ENCODE results near the gene BRWD1. TPM values are rescaled to one million over a fixed set of nuclear protein-coding genes. Genes with fewer than 3 reads are reported as not detected.

The BRWD1 gene
- total RNA-seq, 2 experiments from 2014 or later, result 27.9 to 29.3 TPM

GRCh38 chr21:39317134-39318090, 4.0 kb upstream of the BRWD1 start:
- TF ChIP-seq CTCF (IDR thresholded peaks at IDR 0.05), result no peak
- intact Hi-C loops (cut with micrococcal nuclease), result no loop called here
- H3K9me3 Mint-ChIP-seq, result no peaks in the 10 kb centered on the region
- H3K27me3 Mint-ChIP-seq, result no peaks in the 10 kb centered on the region
- H3K4me3 Mint-ChIP-seq, result no peak overlapping the region
- POLR2A ChIA-PET, result interaction anchor here (0.6 to 7.9 kb wide), 3 partner anchors 12 to 78 kb away, joined by 3 to 111 read pairs (median 3); partner anchors contain the start of gene HMGN1
- H3K27ac Mint-ChIP-seq, result no peak overlapping the region
- ATAC-seq (no peak), DNase-seq (no peak)
- H3K4me1 Mint-ChIP-seq (ENCODE audit: low read depth), result peaks cover 15% of the 10 kb centered on the region
- H3K36me3 Mint-ChIP-seq (ENCODE audit: low read depth), result no peaks in the 10 kb centered on the region
- CTCF ChIA-PET, result interaction anchor here (1.2 kb wide), 1 partner anchor 34 kb away, joined by 3 read pairs; no protein-coding TSS in a partner anchor

- Mint-ChIP-seq H3K36me3 (ENCODE audit: low read depth) (peaks cover 5% of the 10 kb centered on the region), H3K27ac (no peak overlapping the region), H3K4me1 (ENCODE audit: low read depth) (peaks cover 20% of the 10 kb centered on the region), H3K27me3 (no peaks in the 10 kb centered on the region), H3K9me3 (no peaks in the 10 kb centered on the region), H3K4me3 (no peak overlapping the region)
- intact Hi-C loops (cut with micrococcal nuclease), result no loop called here
- ChIA-PET CTCF (interaction anchor here (1.2 kb wide), 1 partner anchor 35 kb away, joined by 3 read pairs; no protein-coding TSS in a partner anchor), POLR2A (interaction anchor here (7.9 kb wide), 1 partner anchor 31 kb away, joined by 111 read pairs; the partner anchor contains the start of gene HMGN1)
- DNase-seq (no peak), ATAC-seq (no peak)
- TF ChIP-seq CTCF (IDR thresholded peaks at IDR 0.05), result no peak
Observed at GRCh38 chr21:39316729-39317128, 3.3 kb upstream of the BRWD1 start.

GRCh38 chr21:39315603-39316445, 2.4 kb upstream of the BRWD1 start:
- H3K4me1 Mint-ChIP-seq (ENCODE audit: low read depth), result peaks cover 28% of the 10 kb centered on the region
- ATAC-seq, result peak; percentile 11
- H3K27me3 Mint-ChIP-seq, result no peaks in the 10 kb centered on the region
- H3K9me3 Mint-ChIP-seq, result no peaks in the 10 kb centered on the region
- H3K27ac Mint-ChIP-seq, result no peak overlapping the region
- TF ChIP-seq CTCF (IDR thresholded peaks at IDR 0.05), result no peak
- H3K36me3 Mint-ChIP-seq (ENCODE audit: low read depth), result peaks cover 12% of the 10 kb centered on the region
- no peak overlapping the region for H3K4me3 Mint-ChIP-seq
- POLR2A ChIA-PET, result interaction anchor here (1.3 to 7.9 kb wide), 3 partner anchors 27 to 70 kb away, joined by 3 to 111 read pairs (median 31); partner anchors contain the start of gene HMGN1
- DNase-seq, result no peak
- intact Hi-C loops (cut with micrococcal nuclease), result loop anchor here (2.0 kb wide), 1 partner anchor 31 kb away; no protein-coding TSS in a partner anchor
- CTCF ChIA-PET, result interaction anchor here (1.2 kb wide), 1 partner anchor 72 kb away, joined by 3 read pairs; no protein-coding TSS in a partner anchor

- intact Hi-C loops (cut with micrococcal nuclease), result loop anchor here (2.0 to 5.0 kb wide), 2 partner anchors 32 to 73 kb away; no protein-coding TSS in a partner anchor
- CTCF ChIA-PET, result interaction anchor here (1.9 kb wide), 1 partner anchor 73 kb away, joined by 5 read pairs; no protein-coding TSS in a partner anchor
- peak overlapping the region; percentile 92 for H3K27ac Mint-ChIP-seq
- H3K9me3 Mint-ChIP-seq, result no peaks in the 10 kb centered on the region
- ATAC-seq (peak; percentile 32), DNase-seq (peak; percentile 73)
- peaks cover 20% of the 10 kb centered on the region for H3K36me3 Mint-ChIP-seq (ENCODE audit: low read depth)
- TF ChIP-seq CTCF (IDR thresholded peaks at IDR 0.05), result no peak
- POLR2A ChIA-PET, result interaction anchor here (0.7 to 7.9 kb wide), 21 partner anchors 13 to 132 kb away, joined by 3 to 111 read pairs (median 4); partner anchors contain the start of genes HMGN1 and PSMG1
- H3K4me3 Mint-ChIP-seq, result peak overlapping the region; percentile 93
- H3K4me1 Mint-ChIP-seq (ENCODE audit: low read depth), result peaks cover 35% of the 10 kb centered on the region
- H3K27me3 Mint-ChIP-seq, result no peaks in the 10 kb centered on the region
Observed at GRCh38 chr21:39314143-39315027, 953 bp upstream of the BRWD1 start.
